Astrocyte (in vitro differentiated cells and primary cell): ENCODE data around the gene THRA.

Experiments
- CTCF ChIP-seq: IDR thresholded peaks from 2 replicates; pipeline ENCODE4 v1.5.1; 2011; ENCODE audit warnings: low read depth, mild to moderate bottlenecking, inconsistent platforms, low read length, moderate library complexity; ENCODE audit not compliant: insufficient read depth
- EZH2 ChIP-seq: IDR thresholded peaks from 2 replicates; pipeline ENCODE4 v1.6.1; 2012; ENCODE audit warnings: mild to moderate bottlenecking, low read length, inconsistent platforms; ENCODE audit not compliant: insufficient read depth

GRCh38 chr17:40098846-40099618 lies 36.3 kb downstream of the THRA start:
- TF ChIP-seq CTCF: no peak
- no peak for TF ChIP-seq EZH2
